AG09309 (cell line): Measurements from ENCODE around the gene ANKLE2.

Experiments
- DNase-seq: peaks from one replicate; pipeline ENCODE4 v3.0.0-alpha.2; 2010; ENCODE audit warnings: low read depth
- H3K4me3 ChIP-seq: 2 replicates; pipeline ENCODE4 v1.5.1; 2011; ENCODE audit warnings: mild to moderate bottlenecking, low read depth, low read length, moderate library complexity; ENCODE audit not compliant: control insufficient read depth
- CTCF ChIP-seq: IDR thresholded peaks from 2 replicates; pipeline ENCODE4 v1.5.1; 2011; ENCODE audit warnings: mild to moderate bottlenecking, low read depth, low read length, inconsistent platforms; ENCODE audit not compliant: insufficient read depth, control insufficient read depth; ENCODE audit errors: missing control alignments

The ANKLE2 gene

GRCh38 chr12:132729541-132730320 is 31.9 kb downstream of the ANKLE2 start:
- no peak for TF ChIP-seq CTCF
- H3K4me3 ChIP-seq, result no peak overlapping the region
- no peak for DNase-seq

GRCh38 chr12:132728502-132728901 is 33.1 kb downstream of the ANKLE2 start:
- DNase-seq, result no peak
- H3K4me3 ChIP-seq, result no peak overlapping the region

GRCh38 chr12:132727091-132727794 is 34.4 kb downstream of the ANKLE2 start:
- no peak for DNase-seq

More at GRCh38 chr12:132728502-132728901, 33.1 kb downstream of the ANKLE2 start:
- TF ChIP-seq CTCF, result no peak

GRCh38 chr12:132726386-132726785 is 35.2 kb downstream of the ANKLE2 start:
- no peak overlapping the region for H3K4me3 ChIP-seq
- DNase-seq, result no peak
- no peak for TF ChIP-seq CTCF

More at GRCh38 chr12:132727091-132727794, 34.4 kb downstream of the ANKLE2 start:
- no peak for TF ChIP-seq CTCF
- no peak overlapping the region for H3K4me3 ChIP-seq

DNA sequence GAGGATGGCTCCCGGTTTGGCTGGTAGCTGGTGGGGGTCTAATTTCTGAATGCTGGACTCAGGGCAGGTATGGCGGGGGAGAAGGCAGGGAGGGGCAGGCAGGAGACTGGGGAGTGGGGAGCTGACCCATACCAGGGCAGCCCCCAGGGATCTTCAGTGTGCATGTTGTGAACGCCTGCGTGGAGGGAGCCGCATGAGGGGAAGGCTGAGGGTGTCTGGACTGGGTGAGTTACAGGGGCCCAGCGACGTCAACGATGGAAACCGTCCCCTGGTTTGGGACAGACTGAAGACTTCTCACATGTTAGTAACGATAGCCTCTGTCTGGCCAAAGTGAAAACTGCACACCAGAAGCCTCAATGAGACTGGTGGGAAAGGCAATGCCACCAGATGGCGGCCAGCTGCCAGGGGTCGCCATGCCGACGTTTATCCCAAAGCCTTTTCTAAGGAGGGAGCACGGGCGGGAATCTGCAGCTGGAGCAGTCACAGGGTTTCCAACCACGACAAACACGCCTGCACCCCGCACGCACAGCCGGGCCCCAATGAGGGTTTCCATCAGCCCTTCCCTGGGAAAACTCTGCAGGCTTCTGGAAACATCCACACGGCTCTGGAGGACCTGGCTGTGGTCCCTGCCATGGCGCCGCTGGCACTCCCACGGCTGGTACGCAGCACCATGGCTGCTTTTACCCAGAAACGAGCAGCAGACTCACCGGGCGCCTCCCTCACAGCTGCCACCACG is 37.0 kb downstream of the ANKLE2 start:
- TF ChIP-seq CTCF, result no peak
- H3K4me3 ChIP-seq, result no peak overlapping the region
- no peak for DNase-seq

- no peak overlapping the region for H3K4me3 ChIP-seq
- DNase-seq, result peak; percentile 21
- TF ChIP-seq CTCF, result no peak
Measured at GRCh38 chr12:132723764-132724140, 37.9 kb downstream of the ANKLE2 start.
